ENCODE data around the gene GNA15.

GNA15 gene

GRCh38 chr19:3184847-3185460 lies 49.1 kb downstream of the GNA15 start:
- peaks cover 42% of the 10 kb centered on the region for H3K79me2 ChIP-seq (ENCODE audit: insufficient read depth, low read length)
- H3K27me3 ChIP-seq (ENCODE audit: low read length): no peaks in the 10 kb centered on the region
- no peaks in the 10 kb centered on the region for H4K20me1 ChIP-seq (ENCODE audit: low read depth, low read length)

GRCh38 chr19:3185461-3186159 lies 49.8 kb downstream of the GNA15 start, which contains the start of gene NCLN:
Gene NCLN, plus strand, starts transcription at chr19:3185930. Its CDS starts 101 bp downstream, at chr19:3186031.
- Histone ChIP-seq H3K27me3 (ENCODE audit: low read length) (no peaks in the 10 kb centered on the region), H3F3A (ENCODE audit: insufficient read depth) (no peaks in the 10 kb centered on the region), H3K79me2 (ENCODE audit: insufficient read depth, low read length) (peaks cover 48% of the 10 kb centered on the region), H3K4me3 (ENCODE audit: insufficient read depth, low read length, poor library complexity, severe bottlenecking) (peak within 1 kb of the TSS; percentile 75), H3K9me2 (replicated peaks; ENCODE audit: insufficient read depth, low read length) (no peaks in the 10 kb centered on the region), H2AFZ (ENCODE audit: low read depth, low read length, severe bottlenecking) (peak within 1 kb of the TSS; percentile 83), H3K9ac (ENCODE audit: low read length) (peak within 1 kb of the TSS; percentile 95), H3K36me3 (ENCODE audit: low read length) (no peaks in the 10 kb centered on the region), H3K4me2 (ENCODE audit: low read depth, low read length, poor library complexity, severe bottlenecking) (peak within 1 kb of the TSS; percentile 87), H3K9me3 (ENCODE audit: insufficient read depth, low read length) (no peaks in the 10 kb centered on the region), H3K27ac (ENCODE audit: low read depth, low read length) (peak within 1 kb of the TSS; percentile 81), H4K20me1 (ENCODE audit: low read depth, low read length) (no peaks in the 10 kb centered on the region)
- no peak for TF ChIP-seq CTCF (IDR thresholded peaks at IDR 0.05; ENCODE audit: insufficient read depth, low read length, poor library complexity, severe bottlenecking)
- no peak for TF ChIP-seq EZH2phosphoT487 (conservative IDR thresholded peaks at IDR 0.05; ENCODE audit: low read length)

More at GRCh38 chr19:3184847-3185460, 49.1 kb downstream of the GNA15 start:
- peak overlapping the region; percentile 95 for H3K9ac ChIP-seq (ENCODE audit: low read length)
- no peaks in the 10 kb centered on the region for H3F3A ChIP-seq (ENCODE audit: insufficient read depth)
- H3K27ac ChIP-seq (ENCODE audit: low read depth, low read length): peak overlapping the region; percentile 81
- H3K9me2 ChIP-seq (replicated peaks; ENCODE audit: insufficient read depth, low read length): no peaks in the 10 kb centered on the region
- H3K36me3 ChIP-seq (ENCODE audit: low read length): no peaks in the 10 kb centered on the region
- no peak for TF ChIP-seq EZH2phosphoT487 (conservative IDR thresholded peaks at IDR 0.05; ENCODE audit: low read length)
- no peak for TF ChIP-seq CTCF (IDR thresholded peaks at IDR 0.05; ENCODE audit: insufficient read depth, low read length, poor library complexity, severe bottlenecking)
- peak overlapping the region; percentile 75 for H3K4me3 ChIP-seq (ENCODE audit: insufficient read depth, low read length, poor library complexity, severe bottlenecking)
- H3K4me2 ChIP-seq (ENCODE audit: low read depth, low read length, poor library complexity, severe bottlenecking): peak overlapping the region; percentile 82
- peak overlapping the region; percentile 83 for H2AFZ ChIP-seq (ENCODE audit: low read depth, low read length, severe bottlenecking)
- H3K9me3 ChIP-seq (ENCODE audit: insufficient read depth, low read length): no peaks in the 10 kb centered on the region

GRCh38 chr19:3186160-3186688 lies 50.4 kb downstream of the GNA15 start:
- Histone ChIP-seq H3K79me2 (ENCODE audit: insufficient read depth, low read length) (peaks cover 54% of the 10 kb centered on the region), H3F3A (ENCODE audit: insufficient read depth) (no peaks in the 10 kb centered on the region), H3K9me3 (ENCODE audit: insufficient read depth, low read length) (no peaks in the 10 kb centered on the region), H3K27ac (ENCODE audit: low read depth, low read length) (peak overlapping the region; percentile 31; the same call in 1 of the 2 replicates), H4K20me1 (ENCODE audit: low read depth, low read length) (no peaks in the 10 kb centered on the region), H3K9me2 (replicated peaks; ENCODE audit: insufficient read depth, low read length) (no peaks in the 10 kb centered on the region), H3K9ac (ENCODE audit: low read length) (peak overlapping the region; percentile 95), H3K27me3 (ENCODE audit: low read length) (no peaks in the 10 kb centered on the region), H3K4me2 (ENCODE audit: low read depth, low read length, poor library complexity, severe bottlenecking) (peak overlapping the region; percentile 87), H3K36me3 (ENCODE audit: low read length) (no peaks in the 10 kb centered on the region), H2AFZ (ENCODE audit: low read depth, low read length, severe bottlenecking) (no peak overlapping the region), H3K4me3 (ENCODE audit: insufficient read depth, low read length, poor library complexity, severe bottlenecking) (peak overlapping the region; percentile 75)
- TF ChIP-seq CTCF (IDR thresholded peaks at IDR 0.05; ENCODE audit: insufficient read depth, low read length, poor library complexity, severe bottlenecking) (no peak), EZH2phosphoT487 (conservative IDR thresholded peaks at IDR 0.05; ENCODE audit: low read length) (no peak)
